Fibroblast of the conjunctiva (primary cell): ENCODE data around the gene GSX2.

Experiments
- DNase-seq: peaks from one replicate; pipeline ENCODE4 v3.0.0-alpha.2; 2010; ENCODE audit warnings: low read depth

The GSX2 gene

DNA sequence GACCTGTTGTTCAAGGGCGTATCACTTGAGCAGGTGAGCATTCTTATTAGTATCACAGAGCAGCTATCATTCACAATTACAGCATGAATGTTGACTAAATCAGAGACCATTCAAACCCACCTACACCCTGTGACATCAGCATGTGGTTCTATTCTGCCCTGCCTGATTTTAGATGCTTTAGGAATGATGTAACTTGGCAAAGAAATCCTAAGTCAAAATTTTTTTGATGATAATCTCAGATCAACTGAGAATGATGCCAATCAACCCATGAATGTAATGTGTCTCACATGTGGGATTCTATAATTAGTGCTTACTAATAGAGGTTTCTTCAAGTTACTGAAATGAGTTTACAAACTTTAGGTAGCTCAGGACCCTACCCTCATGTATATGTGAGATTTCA lies 22.2 kb upstream of the GSX2 start:
- DNase-seq, result no peak

DNA sequence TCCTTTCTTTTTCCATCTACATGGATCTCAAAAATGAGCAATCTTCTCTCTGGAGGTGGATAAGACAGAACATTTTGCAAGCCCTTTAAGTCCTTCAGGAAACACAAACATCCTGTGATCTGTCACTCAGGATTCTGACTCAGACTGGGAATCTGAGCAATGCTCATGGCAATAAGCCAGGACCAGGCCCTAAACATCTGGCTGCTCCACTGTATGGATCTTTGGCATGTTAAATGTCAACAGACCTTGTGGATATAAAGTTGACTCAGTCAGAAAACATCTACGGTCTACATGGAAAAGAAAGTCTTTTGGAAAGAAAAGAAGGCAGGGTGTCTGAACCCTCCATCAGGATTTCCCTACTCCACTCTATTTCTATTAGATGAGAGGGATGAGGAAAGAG lies 17.8 kb upstream of the GSX2 start:
- DNase-seq, result peak; percentile 97

DNA sequence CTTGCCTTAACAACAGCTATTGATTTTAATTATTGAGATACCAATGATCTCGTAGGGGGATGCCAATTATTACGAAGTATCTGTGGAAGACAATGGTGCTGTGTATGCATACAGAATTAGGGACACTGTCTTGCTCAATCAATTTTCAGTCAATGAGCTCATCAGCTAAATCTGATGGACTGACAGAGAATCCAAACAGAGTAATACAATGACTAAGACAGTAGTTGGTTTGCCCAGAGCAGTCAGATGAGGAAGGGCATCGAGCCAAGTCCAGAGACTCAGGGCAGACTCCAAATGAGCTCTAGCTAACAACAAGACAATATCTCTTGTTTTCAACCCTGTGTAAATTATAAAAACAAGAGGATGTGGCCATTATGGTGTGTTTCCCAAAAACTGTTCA lies 14.7 kb upstream of the GSX2 start:
- peak; percentile 79 for DNase-seq

DNA sequence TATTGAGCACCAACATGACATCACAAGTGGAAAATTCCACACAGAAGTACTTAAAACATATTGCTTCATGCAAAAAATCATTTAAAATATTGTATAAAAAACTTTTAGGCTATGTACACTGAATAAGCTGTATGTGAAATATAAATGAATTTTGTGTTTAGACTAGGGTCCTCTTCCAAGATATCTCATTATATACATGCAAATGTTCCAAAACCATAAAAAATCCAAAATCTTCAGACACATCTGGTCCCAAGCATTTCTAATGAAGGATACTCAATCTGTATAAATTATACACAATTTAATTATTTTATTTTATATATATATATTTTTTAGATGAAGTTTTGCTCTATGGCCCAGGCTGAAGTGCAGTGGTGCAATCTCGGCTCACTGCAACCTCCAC lies 10.1 kb upstream of the GSX2 start:
- no peak for DNase-seq

DNA sequence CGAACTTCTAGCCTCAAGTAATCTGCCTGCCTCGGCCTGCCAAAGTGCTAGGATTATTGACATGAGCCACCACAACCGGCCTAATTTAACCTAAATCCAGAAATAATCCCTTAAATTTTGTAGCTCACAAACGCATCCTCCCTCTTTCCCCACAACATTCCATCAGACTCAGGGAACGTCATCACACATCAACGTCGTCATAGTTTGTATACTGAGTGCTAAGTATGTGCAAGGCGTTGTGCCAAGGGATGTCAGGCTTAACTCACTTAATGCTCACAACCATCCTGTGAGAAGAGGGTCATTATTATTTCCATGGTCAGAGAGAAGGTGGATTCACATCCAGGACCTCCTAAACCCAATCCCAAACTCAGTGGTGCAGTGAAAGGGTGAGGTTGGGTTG lies 9.6 kb upstream of the GSX2 start:
- DNase-seq, result no peak

DNA sequence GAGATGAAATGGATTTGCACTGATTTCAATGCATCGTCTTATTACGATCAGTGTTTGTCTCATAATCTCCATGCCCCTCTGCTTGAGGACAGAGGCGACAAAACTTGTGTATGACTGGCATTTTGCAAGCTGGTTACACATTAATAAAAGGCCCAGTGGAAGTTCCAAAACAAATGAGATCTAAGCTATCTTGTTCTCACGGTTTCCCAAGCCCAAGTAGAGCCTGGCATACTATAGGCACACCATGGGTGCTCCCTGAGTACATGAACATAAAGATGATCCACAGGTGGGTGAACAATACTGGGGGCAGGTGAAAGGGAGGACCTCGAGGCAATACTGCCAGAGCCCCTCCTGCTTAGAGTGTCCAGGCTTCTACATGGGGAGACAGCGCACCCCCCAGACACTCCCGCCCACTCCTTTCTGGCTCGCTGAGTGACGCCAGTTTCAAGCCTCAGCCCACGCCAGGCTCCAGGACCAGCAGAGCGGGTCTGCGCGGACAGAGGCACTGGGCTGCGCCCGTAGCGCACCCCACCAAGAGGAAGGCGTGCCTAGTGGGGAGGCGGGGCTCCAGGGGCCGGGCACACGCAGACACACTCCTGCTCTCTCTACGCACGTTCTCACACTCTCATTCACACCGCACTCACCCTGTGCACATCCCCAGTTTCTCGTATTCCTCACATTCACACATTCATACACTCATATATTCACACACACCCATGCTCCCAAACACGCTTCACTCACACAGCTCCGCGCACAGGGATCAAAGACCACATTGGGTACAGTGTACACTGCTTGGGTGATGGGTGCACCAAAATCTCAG lies 8.9 kb upstream of the GSX2 start:
- no peak for DNase-seq

DNA sequence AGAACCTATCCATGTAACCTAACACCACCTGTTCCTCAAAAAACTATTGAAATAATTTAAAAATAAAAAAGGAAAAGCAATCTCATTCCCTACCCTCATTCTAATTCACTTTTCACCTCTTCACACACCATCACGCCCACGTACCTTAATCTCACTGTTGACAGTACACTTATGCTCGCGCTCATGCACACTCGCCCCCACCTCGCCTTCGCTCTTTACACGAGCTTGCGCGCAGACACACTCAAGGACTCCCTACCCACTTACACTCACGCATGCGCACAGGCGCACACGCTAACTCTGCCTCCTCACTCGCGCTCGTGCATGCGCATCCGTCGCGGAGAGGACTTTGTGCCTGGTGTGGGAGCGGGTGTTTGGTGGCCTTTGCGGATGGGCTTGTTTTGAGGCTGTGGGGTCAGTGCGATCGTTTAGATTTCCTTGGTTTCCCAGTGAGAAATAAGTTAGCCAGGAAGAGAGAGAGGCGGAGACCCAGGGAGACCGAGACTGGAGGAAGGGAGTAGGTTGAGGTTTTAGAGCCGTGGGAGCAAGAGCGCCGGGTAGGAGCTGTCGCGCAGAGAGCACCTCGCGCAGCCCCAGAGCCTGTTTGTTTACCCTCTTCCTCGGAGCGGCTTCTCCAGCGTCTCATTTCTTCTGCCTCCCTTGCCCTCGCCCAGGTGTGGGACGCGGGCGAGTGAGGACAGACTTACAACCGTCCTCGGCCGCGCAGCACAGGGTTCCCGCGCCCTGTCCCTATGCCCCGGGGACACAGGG lies 8.1 kb upstream of the GSX2 start:
- peak; percentile 40 for DNase-seq

DNA sequence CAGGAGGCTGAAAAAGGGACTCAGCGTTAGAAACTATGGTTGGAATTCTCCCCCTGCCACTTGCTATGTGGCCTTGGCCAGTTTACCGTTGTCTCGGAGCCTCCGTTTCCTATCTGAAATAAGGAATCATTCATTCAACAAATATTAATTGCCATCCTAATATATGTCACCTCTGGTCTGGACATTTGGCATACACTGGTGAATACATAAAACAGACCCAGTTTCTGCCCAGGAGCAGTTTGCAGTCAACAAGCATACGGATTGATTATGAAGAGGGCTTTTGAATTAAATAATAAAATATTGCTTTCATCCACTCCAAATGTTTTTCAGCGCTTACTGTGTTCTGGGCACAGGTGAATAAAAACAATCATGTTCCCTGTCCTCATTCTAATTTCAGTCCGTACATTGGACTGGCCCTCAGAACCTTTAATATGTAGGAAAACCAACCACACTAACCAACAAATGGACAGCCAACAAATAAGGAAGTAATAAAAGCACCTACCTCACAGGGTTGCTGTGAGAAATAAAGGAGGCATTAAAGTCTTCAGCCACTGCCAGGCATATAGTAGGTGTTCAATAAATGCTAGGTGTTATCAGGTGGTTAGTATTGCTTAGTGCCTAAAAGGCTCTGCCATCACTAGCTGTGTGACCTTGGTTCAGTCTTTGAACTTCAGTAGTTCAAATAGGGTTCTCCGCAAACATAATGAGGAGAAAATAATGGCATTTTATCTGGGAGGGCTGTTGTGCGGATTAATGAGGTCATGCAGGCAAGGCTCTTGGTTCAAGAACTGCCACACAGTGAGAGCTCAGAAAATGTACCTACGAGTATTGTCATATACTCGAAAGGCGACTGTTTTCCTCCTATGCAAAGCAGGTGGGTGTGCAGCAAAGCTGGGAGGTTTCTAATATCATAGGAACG lies 7.3 kb upstream of the GSX2 start:
- no peak for DNase-seq

DNA sequence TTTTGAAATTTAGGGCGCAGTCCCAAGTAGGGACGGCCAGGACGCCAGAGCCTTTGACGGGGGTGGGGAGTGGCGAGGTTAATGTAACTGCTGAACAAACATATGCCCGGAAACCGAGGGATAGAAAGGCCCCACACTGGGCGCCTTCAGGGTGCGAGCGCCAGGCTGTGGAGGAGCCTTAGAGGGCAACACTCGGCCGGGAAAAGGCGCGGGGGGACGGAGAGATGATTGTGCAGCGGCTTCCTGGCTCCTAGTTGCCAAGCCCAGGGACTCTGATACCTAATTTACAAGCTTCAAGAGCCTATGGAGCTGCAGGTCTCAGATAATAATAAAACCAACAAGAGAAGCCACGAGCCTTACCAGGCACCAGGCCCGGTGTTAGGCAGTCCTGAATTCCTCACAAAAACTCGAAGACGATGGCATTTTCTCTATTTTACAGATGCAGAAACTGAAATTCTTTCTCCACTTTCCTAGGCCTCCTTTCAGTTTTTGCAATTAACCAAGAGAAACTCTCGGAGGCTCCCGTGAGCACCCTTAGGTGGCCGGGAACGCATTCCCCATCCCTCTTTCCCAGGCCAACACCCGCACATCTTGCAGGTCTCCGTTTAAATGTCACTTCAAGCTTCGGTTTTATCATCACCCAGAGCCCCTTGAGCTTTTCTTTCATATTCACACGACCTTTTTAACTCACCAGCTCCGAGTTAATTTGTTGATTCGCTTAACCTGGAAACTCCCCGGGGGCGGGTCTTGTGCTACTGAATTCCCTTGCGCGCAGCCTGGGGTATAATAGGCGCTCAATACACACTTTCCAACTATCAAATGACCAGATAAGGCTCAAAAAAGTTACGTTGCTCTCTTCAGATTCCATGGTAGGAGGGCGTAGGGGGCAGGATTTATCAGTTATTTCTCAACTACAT lies 6.4 kb upstream of the GSX2 start:
- DNase-seq, result no peak

DNA sequence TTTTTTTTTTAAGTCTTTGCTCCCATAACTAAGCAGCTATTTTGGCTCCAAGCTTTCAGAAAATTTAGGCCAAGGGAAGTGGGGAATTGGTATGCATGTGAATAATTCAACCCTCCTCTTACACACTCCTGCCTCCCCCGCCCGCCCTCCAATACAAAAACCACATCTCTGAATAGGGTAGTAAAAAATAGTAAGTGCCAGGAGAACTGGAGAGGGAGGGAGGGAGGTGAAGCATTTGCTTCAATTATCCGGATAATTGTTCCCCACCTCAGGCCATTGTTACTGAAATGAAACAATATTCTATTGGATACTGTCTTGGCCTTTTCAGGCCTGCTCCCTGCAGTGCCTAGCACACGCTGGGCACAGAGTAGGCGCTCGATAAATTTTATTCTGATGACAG lies 5.5 kb upstream of the GSX2 start:
- no peak for DNase-seq

DNA sequence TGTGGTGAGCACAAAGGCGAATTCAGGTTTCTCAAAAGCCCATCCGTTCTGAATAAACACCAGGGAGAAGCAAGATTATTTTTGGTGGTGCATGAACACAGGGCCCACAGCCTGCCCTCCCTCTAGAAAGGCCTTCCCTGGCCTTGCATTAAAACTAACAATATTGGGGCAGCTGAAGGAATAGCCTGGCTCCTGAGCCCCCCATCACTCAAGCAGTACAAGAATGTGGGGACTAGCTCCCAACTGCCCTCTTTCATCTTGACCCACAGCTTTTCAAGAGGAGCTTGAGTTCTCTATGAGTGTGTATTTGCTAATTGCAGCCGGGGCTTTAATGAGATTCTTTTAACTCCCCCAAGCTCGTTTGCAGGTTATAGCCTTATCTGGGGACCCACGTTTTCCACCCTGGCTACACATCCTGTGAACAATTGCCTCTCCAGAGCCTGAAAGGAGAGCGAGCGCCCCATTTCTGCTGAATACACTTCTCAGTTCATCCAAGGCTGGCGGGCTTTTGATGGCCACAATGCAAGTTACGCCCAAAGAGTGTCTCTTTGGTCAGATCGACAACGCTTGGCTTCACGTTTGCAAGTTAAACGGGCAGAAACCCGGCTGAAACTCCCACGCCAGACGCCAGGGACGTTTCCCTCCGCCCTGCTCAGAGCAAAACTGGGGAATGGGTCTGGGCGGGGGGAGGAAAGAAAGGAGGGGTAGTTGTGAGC lies 4.7 kb upstream of the GSX2 start:
- DNase-seq, result no peak

DNA sequence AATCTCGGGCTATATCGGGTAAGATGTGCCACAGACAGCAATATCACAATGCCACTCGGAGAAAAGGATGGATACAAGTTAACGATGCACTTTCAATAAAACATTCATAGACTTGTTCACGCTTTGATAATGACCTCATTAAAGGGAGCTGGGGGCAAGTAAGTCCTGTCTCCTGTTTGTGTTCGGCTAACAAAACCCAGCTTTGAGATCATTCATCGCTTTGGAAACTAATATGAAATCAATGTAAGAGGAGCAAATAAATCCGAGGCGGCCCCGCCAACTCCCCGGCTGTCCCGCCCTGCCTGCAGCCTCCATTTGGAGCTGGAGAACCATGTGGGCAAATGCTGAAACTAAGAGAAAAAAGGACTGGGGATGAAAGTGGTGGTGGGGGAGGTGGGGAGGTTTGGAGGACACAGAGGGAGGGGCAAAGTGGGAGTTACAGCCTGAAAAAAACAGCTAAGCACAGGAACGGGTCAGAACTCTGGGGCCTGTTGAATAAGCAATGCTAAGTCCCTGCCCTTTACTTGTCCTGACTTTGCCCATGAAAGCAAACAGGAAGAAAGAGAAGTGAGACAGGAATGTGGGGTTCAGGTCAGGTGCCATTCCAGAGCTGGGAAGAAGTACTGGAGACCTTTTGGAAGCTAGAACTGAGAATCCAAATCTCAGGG lies 3.5 kb upstream of the GSX2 start:
- no peak for DNase-seq

DNA sequence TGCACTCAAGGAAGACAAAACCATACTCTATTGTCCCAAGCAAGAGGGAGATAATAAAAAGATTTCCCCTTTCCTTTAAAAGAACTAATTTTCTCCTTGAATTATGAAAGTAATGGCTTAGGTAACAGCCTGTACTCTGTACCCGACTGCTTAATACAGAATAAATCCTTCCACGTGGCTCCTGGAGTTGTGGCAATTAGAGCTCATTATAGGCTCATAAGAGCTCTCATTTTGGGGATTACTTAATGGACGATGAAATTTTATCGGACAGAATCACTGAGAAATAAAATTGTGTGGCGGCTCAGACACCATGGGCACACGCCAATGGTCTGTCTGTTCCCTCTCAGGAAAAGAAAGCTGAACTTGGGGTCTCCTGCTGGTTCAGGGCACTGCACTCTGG lies 2.8 kb upstream of the GSX2 start:
- no peak for DNase-seq

DNA sequence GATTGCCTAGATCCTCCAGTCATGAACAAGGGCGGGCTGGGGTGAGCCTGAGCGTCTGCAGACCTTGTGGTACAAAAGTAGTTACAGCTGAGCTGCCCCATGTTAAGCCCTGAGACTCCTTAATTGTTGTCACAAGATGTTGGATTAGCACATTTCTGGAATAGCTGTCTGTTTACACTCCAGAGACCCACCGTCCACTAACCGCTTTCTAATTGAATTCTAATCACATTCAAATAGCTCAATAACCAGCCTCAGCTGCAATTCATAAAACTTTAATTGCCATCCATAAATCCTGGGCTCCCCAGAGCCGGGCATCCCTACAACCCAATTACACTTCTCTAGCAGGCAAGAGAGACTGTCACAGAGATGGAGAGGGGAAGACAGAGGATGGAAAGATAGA lies 1.6 kb upstream of the GSX2 start:
- DNase-seq, result no peak

DNA sequence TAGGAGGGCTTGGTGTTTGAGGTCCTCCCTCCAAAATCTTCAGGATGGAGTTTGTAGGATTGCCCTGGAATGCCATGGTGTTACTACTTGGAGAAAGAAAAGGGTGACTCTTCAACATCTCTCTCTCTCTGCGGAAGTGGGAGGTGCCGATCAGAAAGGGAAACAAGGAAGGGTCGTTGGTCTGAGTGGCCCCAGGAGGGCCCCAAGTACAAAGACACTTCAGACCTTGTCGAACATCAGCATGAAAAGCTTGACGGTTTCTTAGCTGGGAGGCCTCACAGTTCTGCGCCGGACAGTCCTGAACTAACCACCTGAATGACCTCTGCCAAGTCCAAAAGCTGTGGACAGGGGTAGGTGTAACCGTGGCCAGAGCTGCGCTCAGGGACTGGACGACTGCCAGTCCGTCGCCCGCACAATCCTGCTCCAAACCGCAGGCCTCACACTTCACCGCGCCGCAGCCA lies 646 bp upstream of the GSX2 start:
- DNase-seq, result no peak

DNA sequence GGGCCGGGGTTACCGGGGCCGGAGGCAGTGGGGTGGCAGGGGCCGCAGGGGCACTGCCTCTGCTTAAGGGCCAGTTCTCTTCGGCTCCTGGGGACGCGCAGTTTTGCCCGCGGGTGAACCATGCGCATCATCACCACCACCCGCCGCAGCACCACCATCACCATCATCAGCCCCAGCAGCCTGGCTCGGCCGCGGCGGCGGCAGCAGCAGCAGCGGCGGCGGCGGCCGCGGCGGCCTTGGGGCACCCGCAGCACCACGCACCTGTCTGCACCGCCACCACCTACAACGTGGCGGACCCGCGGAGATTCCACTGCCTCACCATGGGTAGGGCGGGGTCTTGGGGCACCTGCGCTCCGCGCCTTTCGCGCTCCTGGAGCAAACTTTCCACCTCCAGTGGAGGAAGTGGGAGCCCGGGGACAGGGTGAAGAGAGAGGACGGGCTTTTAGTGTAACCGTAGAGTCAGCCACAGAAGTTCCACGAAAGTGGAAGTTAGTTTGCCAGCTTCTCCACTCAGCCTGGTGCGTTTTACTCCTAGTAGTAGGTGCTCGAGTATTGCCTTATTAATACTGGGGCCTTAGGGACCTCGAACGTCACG lies 729 bp downstream of the GSX2 start:
- DNase-seq, result no peak

DNA sequence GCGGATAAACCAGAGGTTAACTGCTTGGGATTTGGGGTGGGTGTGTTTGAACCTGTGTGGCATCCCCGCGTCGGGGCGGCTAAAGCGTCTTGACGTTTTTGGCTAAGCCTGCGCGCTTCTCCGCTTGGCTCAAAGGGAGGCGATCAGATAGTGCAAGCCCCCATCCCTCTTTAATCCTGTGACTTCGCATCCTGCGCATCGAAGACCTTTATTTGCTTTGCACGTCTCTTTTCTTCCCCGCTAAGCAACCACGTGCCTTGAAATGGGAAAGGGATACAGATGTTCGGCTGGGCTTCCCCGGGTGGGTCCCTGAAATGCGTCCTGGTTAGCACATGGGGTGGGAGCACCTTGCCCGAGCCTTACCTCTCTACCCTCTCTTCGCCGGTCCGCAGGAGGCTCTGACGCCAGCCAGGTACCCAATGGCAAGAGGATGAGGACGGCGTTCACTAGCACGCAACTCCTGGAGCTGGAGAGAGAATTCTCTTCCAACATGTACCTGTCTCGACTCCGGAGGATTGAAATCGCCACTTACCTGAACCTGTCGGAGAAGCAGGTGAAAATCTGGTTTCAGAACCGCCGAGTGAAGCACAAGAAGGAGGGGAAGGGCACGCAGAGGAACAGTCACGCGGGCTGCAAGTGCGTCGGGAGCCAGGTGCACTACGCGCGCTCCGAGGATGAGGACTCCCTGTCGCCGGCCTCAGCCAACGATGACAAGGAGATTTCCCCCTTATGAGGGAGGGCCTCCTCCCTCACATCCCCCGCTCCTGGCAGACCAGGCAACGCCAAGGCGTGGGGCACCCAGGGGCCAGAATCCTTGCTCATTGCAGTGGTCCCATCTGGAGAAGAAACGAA lies 1.5 kb downstream of the GSX2 start:
- no peak for DNase-seq

DNA sequence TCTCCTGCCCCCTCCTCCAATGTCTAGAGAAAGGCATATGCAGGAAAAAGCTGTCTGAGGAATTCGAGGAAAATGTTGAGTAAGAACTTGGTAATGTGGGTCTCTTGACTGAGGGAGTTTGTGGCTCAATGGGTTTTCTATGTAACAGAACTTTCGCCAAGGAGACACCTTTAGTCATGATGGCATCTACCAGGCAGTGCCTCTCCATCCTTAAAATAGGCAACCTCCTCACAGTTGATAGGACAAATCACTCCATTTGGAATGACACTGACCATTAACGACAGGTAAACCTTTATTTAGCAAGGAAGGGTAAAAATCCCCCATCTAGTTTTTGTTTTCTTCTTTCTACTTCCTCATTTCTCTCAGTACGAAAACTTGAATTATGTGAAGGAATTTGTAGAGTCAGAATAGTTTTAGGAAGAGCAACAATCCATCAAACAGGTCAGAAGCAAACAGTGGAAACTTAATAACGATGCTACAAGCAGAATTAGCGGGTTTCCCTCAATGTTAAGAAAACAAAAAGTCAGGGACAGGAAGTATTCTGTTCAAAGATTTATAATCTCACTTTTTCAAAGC lies 2.7 kb downstream of the GSX2 start:
- DNase-seq, result no peak
